Measurements from ENCODE around the gene PITPNM3.

GRCh38 chr17:6443692-6444570 lies 112.4 kb downstream of the PITPNM3 start, which contains the start of gene PIMREG:
- TF ChIP-seq CTCF (IDR thresholded peaks at IDR 0.05; ENCODE audit: poor library complexity, severe bottlenecking) (no peak), EP300 (conservative IDR thresholded peaks at IDR 0.05; ENCODE audit: poor library complexity, severe bottlenecking) (no peak), TAF1 (IDR thresholded peaks at IDR 0.05; ENCODE audit: low read depth) (peak; percentile 82), POLR2AphosphoS5 (IDR thresholded peaks at IDR 0.05) (peak; percentile 98)
